GM19397 (cell line): Measurements from ENCODE around the gene RAD51.

ENCODE experiments used
- ATAC-seq: cut with Tn5 transposase; IDR thresholded peaks from one replicate; pipeline ENCODE4 v1.9.1; 2021; ENCODE audit warnings: mild to moderate bottlenecking, moderate library complexity; ENCODE audit not compliant: unreplicated experiment

The RAD51 gene

DNA sequence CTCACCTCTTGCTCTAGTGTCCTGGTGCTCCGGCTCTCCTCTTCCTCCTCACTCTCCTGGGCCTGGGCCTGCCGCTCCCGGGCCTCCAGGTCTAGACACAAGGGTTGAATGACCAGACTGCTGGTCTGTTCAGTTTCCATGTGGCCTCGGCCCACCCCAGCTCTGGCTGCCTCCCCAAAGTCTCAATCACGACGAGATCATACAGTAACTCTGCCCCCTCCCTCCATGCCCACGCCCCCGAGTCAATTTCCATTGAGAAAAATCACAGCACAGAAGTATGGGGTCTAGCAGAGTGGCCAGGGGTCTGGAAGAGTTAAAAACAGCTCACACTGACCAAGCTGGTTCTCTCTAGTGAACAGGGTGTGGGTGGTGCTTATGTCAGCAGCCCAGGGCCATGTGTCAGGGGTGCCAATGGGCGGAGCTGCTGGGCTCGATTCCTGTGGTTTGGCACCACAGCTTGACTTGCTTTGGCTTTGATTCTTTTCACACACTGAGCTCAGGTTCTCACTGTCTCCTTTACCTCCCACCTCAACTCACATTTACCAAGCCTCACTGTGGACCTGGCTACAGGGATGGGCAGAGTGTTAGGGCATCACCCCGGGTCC, 81.7 kb downstream of the RAD51 start:
- ATAC-seq: no peak
